Measurements from ENCODE around the gene PATZ1.

- no peak for TF ChIP-seq CTCF (IDR thresholded peaks at IDR 0.05)
- TF ChIP-seq POLR2A (IDR thresholded peaks at IDR 0.05; ENCODE audit: low read depth), result no peak
- no peak for TF ChIP-seq POLR2AphosphoS5 (IDR thresholded peaks at IDR 0.05)
- no peak for TF ChIP-seq EP300 (IDR thresholded peaks at IDR 0.05)
Measured at GRCh38 chr22:31360029-31360428, 13.9 kb upstream of the PATZ1 start.
